Peyer's patch (tissue), 4 donors: ENCODE measurements around the gene PPP1R16B. TPM values are rescaled to one million over a fixed set of nuclear protein-coding genes. Genes with fewer than 3 reads are reported as not detected.
A peak's percentile ranks its signal among the peaks of the same experiment; 100 is the strongest.

Source experiments
- DNase-seq, 3 donors: peaks; one replicate each; pipeline ENCODE4 v3.0.0-alpha.2; 2017 to 2019
- H3K27ac ChIP-seq, 4 donors: fragments of 200-600 bp; sonication (generic); one replicate each; pipeline ENCODE4 v1.5.1; 2016 to 2019
- H3K27me3 ChIP-seq, 2 donors: fragments of 200-600 bp; sonication (generic); one replicate each; pipeline ENCODE4 v1.5.1; 2019
- H3K36me3 ChIP-seq, 3 donors: fragments of 200-600 bp; sonication (generic); one replicate each; pipeline ENCODE4 v1.5.1; 2016 to 2019
- H3K4me1 ChIP-seq, 4 donors: fragments of 200-600 bp; sonication (generic); one replicate each; pipeline ENCODE4 v1.5.1; 2016 to 2019
- H3K4me3 ChIP-seq, 4 donors: fragments of 200-600 bp; sonication (generic); 1 replicate in 3 of 4; 2 replicates in 1 of 4; pipeline ENCODE4 v1.5.1; 2016 to 2019; ENCODE audit warnings: mild to moderate bottlenecking in 1 of 4
- H3K9me3 ChIP-seq, 4 donors: fragments of 200-600 bp; sonication (generic); one replicate each; pipeline ENCODE4 v1.5.1; 2016 to 2019; ENCODE audit warnings: mild to moderate bottlenecking in 1 of 4
- POLR2A ChIP-seq, 2 donors: fragments of 450-650 bp; IDR thresholded peaks; one replicate each; pipeline ENCODE4 v1.5.1; 2017; ENCODE audit warnings: antibody characterized with exemption in 2 of 2, mild to moderate bottlenecking in 2 of 2, moderate library complexity in 2 of 2
- total RNA-seq, 4 donors: library from RNA; depleted of rRNA; stranded (reverse); fragments of >200 nt; gene quantifications; one replicate each; pipeline ENCODE4 v1.1.0, GENCODE V29; 2016
- TF ChIP-seq, protein P1 (sequence below), 6 experiments: fragments of 450-650 bp in 4 of 6; fragments of 200-600 bp in 2 of 6; sonication (generic) in 1 of 6; IDR thresholded peaks; one replicate each; pipeline ENCODE4 v1.5.1; 2017 to 2019; ENCODE audit warnings: antibody characterized with exemption in 6 of 6, mild to moderate bottlenecking in 3 of 6, moderate library complexity in 1 of 6

The PPP1R16B gene
- total RNA-seq, 4 donors from 2014 or later, result 3.2 to 41.3 (median 7.2) TPM

DNA sequence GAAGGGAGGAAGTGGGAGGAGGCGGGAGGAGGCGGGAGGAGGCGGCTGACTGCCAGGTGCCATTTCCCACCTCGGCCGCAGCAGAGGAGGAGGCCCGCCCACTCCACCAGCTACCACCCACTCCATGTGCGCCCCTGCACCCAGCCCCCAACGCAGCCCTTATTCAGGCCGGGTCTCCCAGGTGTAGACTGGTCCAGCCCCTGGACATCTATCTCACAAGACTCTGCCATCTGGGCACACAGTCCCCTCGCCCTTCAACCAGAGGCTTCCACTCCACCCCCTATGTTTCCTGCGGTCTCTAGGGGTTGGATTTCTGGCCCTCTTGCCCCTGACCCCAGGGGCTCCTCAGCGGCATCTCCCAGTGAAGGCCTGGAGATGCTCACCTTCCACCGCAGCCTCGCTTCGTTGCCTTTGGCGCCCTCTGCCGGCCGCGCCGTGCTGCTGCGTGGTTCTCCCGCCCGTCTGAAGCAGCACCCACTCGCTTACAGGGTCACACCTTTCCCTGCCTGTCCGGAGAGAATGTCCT is 88.1 kb downstream of the PPP1R16B start:
- H3K27ac ChIP-seq, result peak overlapping the region; percentile 18 to 83 (median 40)
- H3K27me3 ChIP-seq, result peaks cover 0 to 3% of the 10 kb centered on the region in 2 donors
- no peak for TF ChIP-seq POLR2A (IDR thresholded peaks at IDR 0.05)
- TF ChIP-seq, protein P1, sequence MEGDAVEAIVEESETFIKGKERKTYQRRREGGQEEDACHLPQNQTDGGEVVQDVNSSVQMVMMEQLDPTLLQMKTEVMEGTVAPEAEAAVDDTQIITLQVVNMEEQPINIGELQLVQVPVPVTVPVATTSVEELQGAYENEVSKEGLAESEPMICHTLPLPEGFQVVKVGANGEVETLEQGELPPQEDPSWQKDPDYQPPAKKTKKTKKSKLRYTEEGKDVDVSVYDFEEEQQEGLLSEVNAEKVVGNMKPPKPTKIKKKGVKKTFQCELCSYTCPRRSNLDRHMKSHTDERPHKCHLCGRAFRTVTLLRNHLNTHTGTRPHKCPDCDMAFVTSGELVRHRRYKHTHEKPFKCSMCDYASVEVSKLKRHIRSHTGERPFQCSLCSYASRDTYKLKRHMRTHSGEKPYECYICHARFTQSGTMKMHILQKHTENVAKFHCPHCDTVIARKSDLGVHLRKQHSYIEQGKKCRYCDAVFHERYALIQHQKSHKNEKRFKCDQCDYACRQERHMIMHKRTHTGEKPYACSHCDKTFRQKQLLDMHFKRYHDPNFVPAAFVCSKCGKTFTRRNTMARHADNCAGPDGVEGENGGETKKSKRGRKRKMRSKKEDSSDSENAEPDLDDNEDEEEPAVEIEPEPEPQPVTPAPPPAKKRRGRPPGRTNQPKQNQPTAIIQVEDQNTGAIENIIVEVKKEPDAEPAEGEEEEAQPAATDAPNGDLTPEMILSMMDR (IDR thresholded peaks at IDR 0.05), result peak; percentile 69 to 97 (median 80)
- DNase-seq, result peak; percentile 79 to 91 (median 79)
- no peaks in the 10 kb centered on the region for H3K36me3 ChIP-seq
- peaks cover 0 to 17% (median 12%) of the 10 kb centered on the region in 4 donors for H3K4me1 ChIP-seq
- H3K4me3 ChIP-seq, result peak overlapping the region in 2 of 4 donors; percentile 16 to 23
- H3K9me3 ChIP-seq, result no peaks in the 10 kb centered on the region

DNA sequence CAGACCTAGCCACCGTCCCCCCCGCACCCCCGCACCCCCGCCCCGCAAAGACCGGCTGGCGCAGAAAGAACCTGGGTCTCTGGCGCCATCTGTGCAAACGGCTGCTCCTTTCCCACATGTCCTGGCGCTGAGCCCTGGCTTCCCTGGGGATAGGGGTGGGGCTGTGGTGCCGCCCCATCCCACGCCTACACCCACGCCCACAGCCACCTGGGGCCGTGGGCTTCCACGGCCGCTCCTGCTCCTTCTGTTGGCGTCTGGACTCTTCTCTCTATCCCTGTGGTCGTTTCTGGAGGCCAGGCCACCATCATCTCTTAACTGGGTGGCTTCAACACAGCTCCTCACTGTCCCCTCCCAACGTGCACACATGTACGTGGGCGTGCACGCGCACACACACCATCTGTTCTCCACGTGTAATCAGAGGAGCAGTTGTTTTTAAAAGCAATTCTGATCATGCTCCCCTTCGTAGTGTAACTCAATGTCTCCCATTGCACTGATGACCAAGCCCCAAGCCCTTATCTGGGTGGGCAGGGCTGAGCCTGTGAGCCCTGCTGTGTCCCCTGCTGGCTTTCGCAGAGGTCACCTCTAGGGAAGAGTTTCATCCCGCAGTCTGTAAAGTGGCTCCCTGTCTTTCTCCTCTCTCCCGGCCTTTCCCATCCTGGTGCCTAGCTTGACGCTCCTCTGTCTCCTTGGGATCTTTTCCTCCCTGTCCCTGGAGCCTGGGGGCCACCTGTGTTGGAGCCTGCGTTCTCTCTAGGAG is 88.8 kb downstream of the PPP1R16B start:
- Histone ChIP-seq H3K27me3 (peaks cover 0 to 3% of the 10 kb centered on the region in 2 donors), H3K36me3 (no peaks in the 10 kb centered on the region), H3K4me1 (peaks cover 0 to 17% (median 12%) of the 10 kb centered on the region in 4 donors), H3K27ac (peak overlapping the region; percentile 18 to 83 (median 35)), H3K4me3 (peak overlapping the region in 1 of 4 donors; percentile 23), H3K9me3 (no peaks in the 10 kb centered on the region)
- TF ChIP-seq POLR2A (IDR thresholded peaks at IDR 0.05), result no peak
- TF ChIP-seq, protein P1 (IDR thresholded peaks at IDR 0.05), result no peak
- peak in 2 of 3 donors; percentile 34 to 65 for DNase-seq

DNA sequence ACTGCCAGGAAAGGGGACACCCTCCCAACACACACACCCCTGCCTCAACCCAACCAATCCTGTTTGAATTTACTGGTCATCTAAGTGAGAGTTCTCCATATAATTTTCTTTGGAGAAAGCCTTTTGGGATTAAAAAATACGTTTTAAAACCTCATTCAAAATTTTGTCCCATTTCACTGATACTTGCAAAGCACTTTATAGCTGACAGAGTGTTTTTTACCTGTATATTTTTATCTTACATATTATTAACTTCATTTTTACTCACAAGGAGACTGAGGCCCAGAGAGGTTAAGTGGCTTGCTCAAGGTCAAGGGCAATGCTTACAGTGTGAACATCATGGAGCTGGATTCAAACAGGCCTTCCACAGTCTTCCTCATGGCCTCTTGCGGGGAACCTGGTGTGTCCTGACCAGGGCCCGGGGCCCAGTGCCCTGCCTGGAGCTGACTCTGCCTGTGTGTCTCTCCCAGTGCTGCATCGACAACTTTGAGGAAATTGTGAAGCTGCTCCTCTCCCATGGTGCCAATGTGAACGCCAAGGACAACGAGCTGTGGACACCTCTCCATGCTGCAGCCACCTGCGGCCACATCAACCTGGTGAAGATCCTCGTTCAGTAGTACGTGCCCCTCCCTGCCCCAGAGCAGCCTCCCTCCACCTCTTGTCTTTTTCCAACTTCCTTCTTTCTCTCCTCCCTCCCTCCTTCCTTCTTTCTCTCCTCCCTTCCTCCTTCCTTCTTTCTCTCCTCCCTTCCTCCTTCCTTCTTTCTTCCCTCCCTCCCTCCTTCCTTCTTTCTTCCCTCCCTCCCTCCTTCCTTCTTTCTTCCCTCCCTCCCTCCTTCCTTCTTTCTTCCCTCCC is 89.8 kb downstream of the PPP1R16B start:
- peak in 1 of 3 donors; percentile 41 for DNase-seq
- TF ChIP-seq, protein P1 (IDR thresholded peaks at IDR 0.05), result no peak
- no peak for TF ChIP-seq POLR2A (IDR thresholded peaks at IDR 0.05)
- no peak overlapping the region for H3K27ac ChIP-seq
- H3K27me3 ChIP-seq, result peaks cover 0 to 3% of the 10 kb centered on the region in 2 donors
- no peaks in the 10 kb centered on the region for H3K9me3 ChIP-seq
- H3K4me3 ChIP-seq, result no peak overlapping the region
- H3K4me1 ChIP-seq, result peaks cover 0 to 17% (median 12%) of the 10 kb centered on the region in 4 donors
- H3K36me3 ChIP-seq, result no peaks in the 10 kb centered on the region

DNA sequence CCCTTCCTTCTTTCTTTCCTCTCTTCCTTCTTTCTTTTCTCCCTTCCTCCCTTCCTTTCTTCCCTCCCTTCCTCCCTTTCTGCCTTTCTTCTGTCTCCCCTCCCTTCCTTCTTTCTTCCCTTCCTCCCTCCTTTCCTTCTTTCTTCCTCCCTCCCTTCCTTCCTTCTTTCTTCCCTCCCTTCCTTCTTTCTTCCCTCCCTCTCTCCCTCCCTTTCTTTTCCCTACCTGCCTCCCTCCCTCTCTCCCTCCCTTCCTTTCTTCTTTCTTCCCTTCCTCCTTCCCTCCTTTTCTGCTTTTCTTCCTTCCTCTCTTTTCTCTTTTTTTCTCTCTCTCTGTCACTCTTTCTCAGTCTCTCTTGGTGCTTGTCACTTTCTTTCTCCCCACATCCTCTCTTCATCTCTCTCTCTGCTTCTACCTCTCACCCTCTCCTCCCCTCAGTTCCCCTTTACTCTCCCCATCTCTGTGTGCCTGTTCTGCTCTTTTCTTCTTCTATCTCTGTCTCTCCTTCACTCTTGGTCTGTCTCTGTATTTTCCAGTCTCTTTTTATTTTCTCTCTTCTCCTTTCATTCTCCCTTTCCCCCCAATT is 90.6 kb downstream of the PPP1R16B start:
- H3K9me3 ChIP-seq, result no peaks in the 10 kb centered on the region
- TF ChIP-seq POLR2A (IDR thresholded peaks at IDR 0.05), result no peak
- TF ChIP-seq, protein P1 (IDR thresholded peaks at IDR 0.05), result no peak

DNA sequence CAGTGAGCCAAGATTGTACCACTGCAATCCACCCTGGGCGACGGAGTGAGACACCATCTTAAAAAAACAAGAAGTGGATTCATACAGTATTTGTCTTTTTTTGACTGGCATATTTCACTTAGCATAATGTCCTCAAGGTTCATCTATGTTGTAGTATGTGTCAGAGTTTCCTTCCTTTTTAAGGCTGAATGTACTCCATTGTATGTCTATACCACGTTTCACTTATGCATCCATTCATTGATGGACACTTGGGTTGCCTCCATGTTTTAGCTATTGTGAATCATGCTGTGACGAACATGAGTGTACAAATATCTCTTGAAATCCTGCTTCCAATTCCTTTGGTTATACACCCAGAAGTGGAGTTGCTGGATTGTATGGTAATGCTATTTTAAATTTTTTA is 91.8 kb downstream of the PPP1R16B start:
- Histone ChIP-seq H3K27ac (no peak overlapping the region), H3K9me3 (no peaks in the 10 kb centered on the region), H3K27me3 (peaks cover 0 to 3% of the 10 kb centered on the region in 2 donors), H3K4me1 (peaks cover 0 to 13% (median 11%) of the 10 kb centered on the region in 4 donors), H3K4me3 (no peak overlapping the region), H3K36me3 (no peaks in the 10 kb centered on the region)
- no peak for TF ChIP-seq POLR2A (IDR thresholded peaks at IDR 0.05)
- TF ChIP-seq, protein P1 (IDR thresholded peaks at IDR 0.05), result no peak
- DNase-seq, result no peak

More for the DNA sequence above, 90.6 kb downstream of the PPP1R16B start:
- DNase-seq, result no peak
- H3K36me3 ChIP-seq, result no peaks in the 10 kb centered on the region
- no peak overlapping the region for H3K4me3 ChIP-seq
- H3K4me1 ChIP-seq, result peaks cover 0 to 17% (median 12%) of the 10 kb centered on the region in 4 donors
- H3K27me3 ChIP-seq, result peaks cover 0 to 3% of the 10 kb centered on the region in 2 donors
- no peak overlapping the region for H3K27ac ChIP-seq
